GM23338 (cell line): ENCODE measurements around the gene RXFP1. TPM values are rescaled to one million over a fixed set of nuclear protein-coding genes. Genes with fewer than 3 reads are reported as not detected.

ENCODE experiments used
- ATAC-seq: fragments of 200-7000 bp; cut with Tn5 transposase; 3 replicates; pipeline ENCODE4 v1.9.1; 2020
- DNase-seq: peaks from one replicate; pipeline ENCODE4 v3.0.0-alpha.2; 2015; ENCODE audit warnings: low spot score
- H2AFZ ChIP-seq: fragments of 200-600 bp; sonication (generic); 2 replicates; pipeline ENCODE4 v1.8.0; 2016; ENCODE audit warnings: antibody characterized with exemption, mild to moderate bottlenecking, moderate library complexity
- H3F3A ChIP-seq: fragments of 200-600 bp; sonication (generic); replicated peaks from 2 replicates; pipeline ENCODE4 v1.8.0; 2017; ENCODE audit warnings: antibody characterized with exemption, mixed run types, low read depth
- H3K27ac ChIP-seq: fragments of 200-600 bp; sonication (generic); 2 replicates; pipeline ENCODE4 v1.6.1; 2016; ENCODE audit warnings: low read depth
- H3K27me3 ChIP-seq: fragments of 200-600 bp; sonication (generic); 2 replicates; pipeline ENCODE4 v1.8.0; 2016; ENCODE audit warnings: mild to moderate bottlenecking, mixed run types, moderate library complexity; ENCODE audit not compliant: insufficient read depth
- H3K36me3 ChIP-seq: fragments of 200-600 bp; sonication (generic); 2 replicates; pipeline ENCODE4 v1.8.0; 2016; ENCODE audit warnings: mild to moderate bottlenecking; ENCODE audit not compliant: insufficient read depth
- H3K4me1 ChIP-seq: fragments of 200-600 bp; sonication (generic); 2 replicates; pipeline ENCODE4 v1.8.0; 2016; ENCODE audit warnings: mild to moderate bottlenecking, moderate library complexity; ENCODE audit not compliant: insufficient read depth
- H3K4me2 ChIP-seq: fragments of 200-600 bp; sonication (generic); 2 replicates; pipeline ENCODE4 v1.7.1; 2017; ENCODE audit warnings: mixed run types
- H3K4me3 ChIP-seq: fragments of 200-600 bp; sonication (generic); 2 replicates; pipeline ENCODE4 v1.6.1; 2016; ENCODE audit warnings: mixed run types
- H3K79me2 ChIP-seq: fragments of 200-600 bp; sonication (generic); replicated peaks from 2 replicates; pipeline ENCODE4 v1.8.0; 2017; ENCODE audit warnings: mild to moderate bottlenecking; ENCODE audit not compliant: insufficient read depth
- H3K9me2 ChIP-seq: fragments of 200-600 bp; sonication (generic); 2 replicates; pipeline ENCODE4 v1.8.0; 2017; ENCODE audit not compliant: insufficient read depth
- H4K20me1 ChIP-seq: fragments of 200-600 bp; sonication (generic); replicated peaks from 2 replicates; pipeline ENCODE4 v1.8.0; 2017; ENCODE audit warnings: mild to moderate bottlenecking; ENCODE audit not compliant: insufficient read depth
- H3K27ac Mint-ChIP-seq: 2 replicates; pipeline ENCODE4 v1.8.0; 2020; ENCODE audit warnings: inconsistent platforms, mild to moderate bottlenecking, moderate library complexity, mixed read lengths
- H3K27me3 Mint-ChIP-seq: 3 replicates; pipeline ENCODE4 v1.8.0; 2022; ENCODE audit warnings: low read depth, mild to moderate bottlenecking, moderate library complexity, mixed read lengths, inconsistent platforms; ENCODE audit not compliant: insufficient read depth, poor library complexity
- H3K36me3 Mint-ChIP-seq: 3 replicates; pipeline ENCODE4 v1.8.0; 2021; ENCODE audit warnings: low read depth, mild to moderate bottlenecking, inconsistent platforms, moderate library complexity, mixed read lengths
- H3K4me1 Mint-ChIP-seq: 3 replicates; pipeline ENCODE4 v1.8.0; 2020; ENCODE audit warnings: mild to moderate bottlenecking, inconsistent platforms, mixed read lengths
- H3K4me3 Mint-ChIP-seq: 3 replicates; pipeline ENCODE4 v1.8.0; 2021; ENCODE audit warnings: moderate library complexity, mild to moderate bottlenecking, inconsistent platforms, mixed read lengths
- H3K9me3 Mint-ChIP-seq: 3 replicates; pipeline ENCODE4 v1.8.0; 2020; ENCODE audit warnings: moderate library complexity, mild to moderate bottlenecking, inconsistent platforms, mixed read lengths
- CREB1 ChIP-seq: fragments of 250-450 bp; sonication (Bioruptor Pico); IDR thresholded peaks from 2 replicates; pipeline ENCODE4 v1.5.0; 2020; ENCODE audit warnings: low read depth, mild to moderate bottlenecking, moderate library complexity
- NANOG ChIP-seq: IDR thresholded peaks from 2 replicates; pipeline ENCODE4 v1.6.1; 2016; ENCODE audit warnings: antibody characterized with exemption, borderline replicate concordance
- POLR2AphosphoS5 ChIP-seq: IDR thresholded peaks from 2 replicates; pipeline ENCODE4 v1.6.1; 2016; ENCODE audit warnings: antibody characterized with exemption, low read depth
- STAT1 ChIP-seq: IDR thresholded peaks from one replicate; pipeline ENCODE4 v1.6.1; 2016; ENCODE audit warnings: antibody characterized with exemption; ENCODE audit not compliant: unreplicated experiment
- ZNF331 ChIP-seq: fragments of 250-450 bp; sonication (Bioruptor Pico); IDR thresholded peaks from 2 replicates; pipeline ENCODE4 v1.5.0; 2020; ENCODE audit warnings: low read depth, mild to moderate bottlenecking, moderate library complexity
- ZNF462 ChIP-seq: fragments of 250-450 bp; sonication (Bioruptor Pico); IDR thresholded peaks from 2 replicates; pipeline ENCODE4 v1.5.0; 2020; ENCODE audit warnings: mild to moderate bottlenecking, moderate library complexity
- polyA plus RNA-seq: library from polyadenylated mRNA; unstranded; fragments of >200 nt; fragmentation: Nextera tagmentation; extraction: Ambion mirVana; gene quantifications from 2 replicates; pipeline ENCODE4 v1.2.1, GENCODE V29; 2016
- total RNA-seq: library from RNA; depleted of rRNA; stranded (reverse); fragments of >200 nt; shearing (Covaris generic); gene quantifications from 2 replicates; pipeline ENCODE4 v1.2.3, GENCODE V29; 2014

RXFP1 gene
- total and polyA plus RNA-seq, 2 experiments from 2014 or later: 0.63 TPM; not detected in 1

- H3K36me3 ChIP-seq: no peaks in the 10 kb centered on the region
- Mint-ChIP-seq H3K27ac (no peak overlapping the region), H3K27me3 (peaks cover 4% of the 10 kb centered on the region), H3K9me3 (no peaks in the 10 kb centered on the region), H3K4me3 (no peak overlapping the region), H3K4me1 (peaks cover 27% of the 10 kb centered on the region), H3K36me3 (no peaks in the 10 kb centered on the region)
- H2AFZ ChIP-seq: peak overlapping the region; percentile 0; the same call in 1 of the 2 replicates
- no peaks in the 10 kb centered on the region for H3F3A ChIP-seq
- peaks cover 8% of the 10 kb centered on the region for H3K4me1 ChIP-seq
- no peaks in the 10 kb centered on the region for H3K79me2 ChIP-seq
- H4K20me1 ChIP-seq: no peaks in the 10 kb centered on the region
- no peak overlapping the region for H3K4me3 ChIP-seq
- DNase-seq: no peak
- no peak overlapping the region for H3K4me2 ChIP-seq
- ATAC-seq: no peak
- H3K27me3 ChIP-seq: no peaks in the 10 kb centered on the region
- no peak overlapping the region for H3K27ac ChIP-seq
- no peak for TF ChIP-seq POLR2AphosphoS5
- no peak for TF ChIP-seq STAT1
- TF ChIP-seq CREB1 (CRISPR knock-in tag): no peak
- no peak for TF ChIP-seq ZNF462 (CRISPR knock-in tag)
- TF ChIP-seq NANOG: no peak
- H3K9me2 ChIP-seq: no peaks in the 10 kb centered on the region
Measured at GRCh38 chr4:158530898-158531297, 9.2 kb downstream of the RXFP1 start.

GRCh38 chr4:158532556-158533231 is 11.0 kb downstream of the RXFP1 start:
- Mint-ChIP-seq H3K36me3 (no peaks in the 10 kb centered on the region), H3K27ac (peak overlapping the region; percentile 29; the same call in 1 of the 2 replicates), H3K4me3 (no peak overlapping the region), H3K9me3 (no peaks in the 10 kb centered on the region), H3K27me3 (peaks cover 4% of the 10 kb centered on the region), H3K4me1 (peaks cover 29% of the 10 kb centered on the region)
- H3K4me1 ChIP-seq: peaks cover 8% of the 10 kb centered on the region
- no peak overlapping the region for H3K4me3 ChIP-seq
- no peaks in the 10 kb centered on the region for H3K9me2 ChIP-seq
- no peaks in the 10 kb centered on the region for H3K27me3 ChIP-seq
- H3K4me2 ChIP-seq: peak overlapping the region; percentile 64
- no peak for DNase-seq
- no peaks in the 10 kb centered on the region for H3K79me2 ChIP-seq
- H2AFZ ChIP-seq: peak overlapping the region; percentile 88
- H4K20me1 ChIP-seq: no peaks in the 10 kb centered on the region
- no peaks in the 10 kb centered on the region for H3K36me3 ChIP-seq
- ATAC-seq: peak; percentile 69
- H3F3A ChIP-seq: no peaks in the 10 kb centered on the region
- no peak overlapping the region for H3K27ac ChIP-seq
- TF ChIP-seq CREB1 (CRISPR knock-in tag) (no peak), NANOG (no peak), ZNF331 (CRISPR knock-in tag) (no peak), POLR2AphosphoS5 (no peak)
